ENCODE measurements around the gene GPBP1L1.

GPBP1L1 gene

GRCh38 chr1:45594412-45594811 lies 91.9 kb downstream of the GPBP1L1 start:
- TF ChIP-seq CTCF (IDR thresholded peaks at IDR 0.05; ENCODE audit: low read depth, low read length) = no peak
- no peak for DNase-seq (ENCODE audit: low read depth, low spot score)
- in situ Hi-C loops (cut with HindIII; ENCODE audit: low sequenced_read_pairs) = no loop called here

GRCh38 chr1:45589861-45590260 lies 96.5 kb downstream of the GPBP1L1 start:
- no peak for DNase-seq (ENCODE audit: low read depth, low spot score)
- no peak for TF ChIP-seq CTCF (IDR thresholded peaks at IDR 0.05; ENCODE audit: low read depth, low read length)
- H3K4me3 ChIP-seq (ENCODE audit: low read depth, low read length) = no peak overlapping the region
- in situ Hi-C loops (cut with HindIII; ENCODE audit: low sequenced_read_pairs) = no loop called here

More at GRCh38 chr1:45594412-45594811, 91.9 kb downstream of the GPBP1L1 start:
- no peak overlapping the region for H3K4me3 ChIP-seq (ENCODE audit: low read depth, low read length)

- TF ChIP-seq CTCF (IDR thresholded peaks at IDR 0.05; ENCODE audit: low read depth, low read length) = no peak
- DNase-seq (ENCODE audit: low read depth, low spot score) = no peak
- in situ Hi-C loops (cut with HindIII; ENCODE audit: low sequenced_read_pairs) = no loop called here
- H3K4me3 ChIP-seq (ENCODE audit: low read depth, low read length) = no peak overlapping the region
Measured at GRCh38 chr1:45586769-45587168, 99.6 kb downstream of the GPBP1L1 start.

- in situ Hi-C loops (cut with HindIII; ENCODE audit: low sequenced_read_pairs) = no loop called here
- DNase-seq (ENCODE audit: low read depth, low spot score) = no peak
- TF ChIP-seq CTCF (IDR thresholded peaks at IDR 0.05; ENCODE audit: low read depth, low read length) = no peak
- peak overlapping the region; percentile 94 for H3K4me3 ChIP-seq (ENCODE audit: low read depth, low read length)
Measured at GRCh38 chr1:45585496-45586075, 100.7 kb downstream of the GPBP1L1 start.

GRCh38 chr1:45585110-45585426 lies 101.3 kb downstream of the GPBP1L1 start:
- TF ChIP-seq CTCF (IDR thresholded peaks at IDR 0.05; ENCODE audit: low read depth, low read length) = no peak
- no peak for DNase-seq (ENCODE audit: low read depth, low spot score)
- in situ Hi-C loops (cut with HindIII; ENCODE audit: low sequenced_read_pairs) = no loop called here
- H3K4me3 ChIP-seq (ENCODE audit: low read depth, low read length) = peak overlapping the region; percentile 94

- TF ChIP-seq CTCF (IDR thresholded peaks at IDR 0.05; ENCODE audit: low read depth, low read length) = no peak
- in situ Hi-C loops (cut with HindIII; ENCODE audit: low sequenced_read_pairs) = no loop called here
- DNase-seq (ENCODE audit: low read depth, low spot score) = peak; percentile 91
- peak overlapping the region; percentile 94 for H3K4me3 ChIP-seq (ENCODE audit: low read depth, low read length)
Measured at GRCh38 chr1:45584351-45585109, 101.8 kb downstream of the GPBP1L1 start.

All from astrocyte of the spinal cord (primary cell).